Naive thymus-derived CD4-positive, alpha-beta T cell (primary cell): ENCODE measurements around the gene DCP2. TPM values are rescaled to one million over a fixed set of nuclear protein-coding genes. Genes with fewer than 3 reads are reported as not detected.

Experiments
- ATAC-seq: fragments of 150-1000 bp; cut with Tn5 transposase; 2 replicates; pipeline ENCODE4 v1.10.0; 2021; ENCODE audit warnings: mild to moderate bottlenecking, moderate library complexity
- CTCF ChIA-PET: fragments of 350-600 bp; sonication (Branson Sonifier 250); formaldehyde crosslinking; loops from one replicate; lab custom pipeline; 2021; ENCODE audit warnings: antibody characterized with exemption; lab: Charles Lee
- POLR2A ChIA-PET: fragments of 350-600 bp; sonication (Branson Sonifier 250); formaldehyde crosslinking; loops from one replicate; lab custom pipeline; 2021; ENCODE audit warnings: antibody characterized with exemption, inconsistent platforms; lab: Charles Lee
- DNase-seq, 9 donors: peaks; one replicate each; pipeline versions ENCODE4 v3.0.0 to v3.0.0-alpha.2; 2020 to 2022; ENCODE audit warnings: mixed read lengths in 1 of 9
- H3K27ac ChIP-seq: one replicate; pipeline ENCODE4 v1.7.0; 2013; ENCODE audit warnings: mild to moderate bottlenecking, low read depth, low read length, moderate library complexity
- H3K27me3 ChIP-seq, 2 donors: one replicate each; pipeline ENCODE4 v1.7.0; 2013; ENCODE audit warnings: low read length in 2 of 2, mild to moderate bottlenecking in 2 of 2, moderate library complexity in 2 of 2; ENCODE audit not compliant: control insufficient read depth in 2 of 2, insufficient read depth in 2 of 2
- H3K36me3 ChIP-seq, 3 experiments: 1 replicate in 2 of 3; 2 replicates in 1 of 3; pipeline ENCODE4 v1.7.0; 2013; ENCODE audit warnings: low read length in 3 of 3, mild to moderate bottlenecking in 3 of 3, moderate library complexity in 1 of 3; ENCODE audit not compliant: insufficient read depth in 3 of 3, control insufficient read depth in 2 of 3
- H3K4me1 ChIP-seq, 2 donors: one replicate each; pipeline ENCODE4 v1.7.0; 2013; ENCODE audit warnings: low read length in 2 of 2, mild to moderate bottlenecking in 2 of 2, moderate library complexity in 1 of 2; ENCODE audit not compliant: control insufficient read depth in 2 of 2, insufficient read depth in 2 of 2
- H3K4me3 ChIP-seq: 2 replicates; pipeline ENCODE4 v1.7.0; 2013; ENCODE audit warnings: mild to moderate bottlenecking, low read length
- H3K9me3 ChIP-seq, 3 experiments: 1 replicate in 2 of 3; 2 replicates in 1 of 3; pipeline ENCODE4 v1.7.0; 2013; ENCODE audit warnings: low read length in 3 of 3; ENCODE audit not compliant: control insufficient read depth in 2 of 3
- H3K27ac Mint-ChIP-seq, 9 donors: one replicate each; pipeline ENCODE4 v1.8.0; 2020 to 2022; ENCODE audit warnings: mixed read lengths in 9 of 9, mild to moderate bottlenecking in 8 of 9, moderate library complexity in 5 of 9, inconsistent platforms in 2 of 9
- H3K27me3 Mint-ChIP-seq, 5 donors: one replicate each; pipeline ENCODE4 v1.8.0; 2021 to 2022; ENCODE audit warnings: mixed read lengths in 5 of 5, mild to moderate bottlenecking in 1 of 5
- H3K36me3 Mint-ChIP-seq, 5 donors: one replicate each; pipeline ENCODE4 v1.8.0; 2020 to 2022; ENCODE audit warnings: mixed read lengths in 5 of 5, mild to moderate bottlenecking in 3 of 5, inconsistent platforms in 1 of 5
- H3K4me1 Mint-ChIP-seq, 7 donors: one replicate each; pipeline ENCODE4 v1.8.0; 2020 to 2022; ENCODE audit warnings: mixed read lengths in 7 of 7, mild to moderate bottlenecking in 3 of 7, inconsistent platforms in 1 of 7
- H3K4me3 Mint-ChIP-seq, 10 donors: one replicate each; pipeline ENCODE4 v1.8.0; 2020 to 2022; ENCODE audit warnings: mild to moderate bottlenecking in 10 of 10, mixed read lengths in 10 of 10, moderate library complexity in 6 of 10, inconsistent platforms in 2 of 10
- H3K9me3 Mint-ChIP-seq, 11 donors: one replicate each; pipeline ENCODE4 v1.8.0; 2020 to 2022; ENCODE audit warnings: mixed read lengths in 11 of 11, mild to moderate bottlenecking in 4 of 11, inconsistent platforms in 1 of 11, moderate library complexity in 1 of 11
- intact Hi-C, 2 donors: fragments of 100-400 bp; cut with micrococcal nuclease; formaldehyde crosslinking; loops; one replicate each; pipeline ENCODE4 v1.15.1; 2023
- polyA plus RNA-seq, 2 donors: library from polyadenylated mRNA; unstranded; fragments of 300-500 nt; fragmentation: Illumina TruSeq; gene quantifications; one replicate each; pipeline ENCODE4 v1.2.3, GENCODE V29; 2021
- total RNA-seq, 6 experiments: library from RNA in 5 of 6; stranded (reverse) in 5 of 6; gene quantifications; 1 replicate in 5 of 6; 2 replicates in 1 of 6; pipeline ENCODE4 v1.2.3 and lab custom pipeline; 2021 to 2026

The DCP2 gene
- total and polyA plus RNA-seq, 7 experiments from 2014 or later: 50.7 to 101 (median 65.0) TPM

DNA sequence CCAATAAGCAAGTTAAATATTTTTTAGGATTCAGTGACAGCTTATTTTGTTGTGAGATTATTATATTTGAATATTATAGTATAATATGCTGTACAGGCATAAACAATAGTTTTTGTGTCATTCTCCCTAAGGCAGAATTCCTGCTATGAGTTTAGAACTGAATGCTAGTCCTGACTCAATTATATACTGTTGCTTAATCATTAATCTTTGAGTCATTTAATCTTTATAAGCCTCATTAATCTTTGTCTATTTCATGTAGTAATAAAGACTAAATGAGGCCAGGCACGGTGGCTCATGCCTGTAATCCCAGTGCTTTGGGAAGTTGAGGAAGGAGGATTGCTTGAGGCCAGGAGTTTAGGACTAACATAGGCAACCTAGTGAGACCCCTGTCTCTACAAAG is 3.6 kb upstream of the DCP2 start:
- ATAC-seq: no peak
- no peaks in the 10 kb centered on the region for H3K27me3 Mint-ChIP-seq
- ChIA-PET CTCF (no interaction called here), POLR2A (no interaction called here)
- no peaks in the 10 kb centered on the region for H3K9me3 ChIP-seq
- H3K4me1 ChIP-seq: peaks cover 0 to 8% of the 10 kb centered on the region in 2 donors
- H3K36me3 Mint-ChIP-seq: peaks cover 0 to 3% (median 0%) of the 10 kb centered on the region in 5 donors
- no peak overlapping the region for H3K27ac ChIP-seq
- no peak for DNase-seq
- no peak overlapping the region for H3K4me3 ChIP-seq
- H3K4me3 Mint-ChIP-seq: no peak overlapping the region
- intact Hi-C loops: no loop called here
- peaks cover 0 to 8% (median 0%) of the 10 kb centered on the region in 3 experiments for H3K36me3 ChIP-seq
- H3K9me3 Mint-ChIP-seq: no peaks in the 10 kb centered on the region
- peaks cover 11 to 22% (median 18%) of the 10 kb centered on the region in 7 donors for H3K4me1 Mint-ChIP-seq
- no peak overlapping the region for H3K27ac Mint-ChIP-seq
- H3K27me3 ChIP-seq: no peaks in the 10 kb centered on the region

DNA sequence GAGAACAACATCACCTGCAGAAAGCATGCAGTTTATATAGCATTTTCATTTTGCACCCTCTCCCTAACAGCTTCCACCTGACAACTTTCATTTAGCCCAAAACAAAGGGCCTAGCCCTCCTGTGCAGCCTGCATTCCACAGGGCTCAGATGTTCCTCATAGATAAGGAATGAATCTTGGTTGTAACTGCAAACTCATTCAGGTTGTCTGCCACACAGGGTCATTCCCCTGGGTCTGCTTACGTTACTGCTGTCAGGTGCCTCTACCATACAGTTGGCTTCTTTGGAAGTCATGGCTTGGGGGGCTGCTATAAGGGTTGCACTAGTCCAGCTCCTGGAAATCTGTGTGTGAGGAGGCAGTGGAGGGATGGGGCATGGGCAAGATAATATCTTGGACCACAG is 2.7 kb upstream of the DCP2 start:
- DNase-seq (no peak), ATAC-seq (no peak)
- CTCF ChIA-PET: interaction anchor here (1.9 kb wide), 1 partner anchor 9 kb away, joined by 5 read pairs; no protein-coding TSS in a partner anchor
- no peak overlapping the region for H3K4me3 Mint-ChIP-seq
- H3K9me3 Mint-ChIP-seq: no peaks in the 10 kb centered on the region
- POLR2A ChIA-PET: interaction anchor here (1.4 kb wide), 1 partner anchor 42 kb away, joined by 3 read pairs; no protein-coding TSS in a partner anchor
- H3K36me3 Mint-ChIP-seq: peaks cover 0 to 7% (median 0%) of the 10 kb centered on the region in 5 donors
- no peak overlapping the region for H3K4me3 ChIP-seq
- H3K36me3 ChIP-seq: peaks cover 0 to 8% (median 0%) of the 10 kb centered on the region in 3 experiments
- H3K27ac ChIP-seq: no peak overlapping the region
- H3K4me1 ChIP-seq: peaks cover 7 to 17% of the 10 kb centered on the region in 2 donors
- H3K9me3 ChIP-seq: no peaks in the 10 kb centered on the region
- no peak overlapping the region for H3K27ac Mint-ChIP-seq
- intact Hi-C loops: no loop called here
- H3K27me3 ChIP-seq: no peaks in the 10 kb centered on the region
- peaks cover 19 to 29% (median 27%) of the 10 kb centered on the region in 7 donors for H3K4me1 Mint-ChIP-seq
- H3K27me3 Mint-ChIP-seq: no peaks in the 10 kb centered on the region

DNA sequence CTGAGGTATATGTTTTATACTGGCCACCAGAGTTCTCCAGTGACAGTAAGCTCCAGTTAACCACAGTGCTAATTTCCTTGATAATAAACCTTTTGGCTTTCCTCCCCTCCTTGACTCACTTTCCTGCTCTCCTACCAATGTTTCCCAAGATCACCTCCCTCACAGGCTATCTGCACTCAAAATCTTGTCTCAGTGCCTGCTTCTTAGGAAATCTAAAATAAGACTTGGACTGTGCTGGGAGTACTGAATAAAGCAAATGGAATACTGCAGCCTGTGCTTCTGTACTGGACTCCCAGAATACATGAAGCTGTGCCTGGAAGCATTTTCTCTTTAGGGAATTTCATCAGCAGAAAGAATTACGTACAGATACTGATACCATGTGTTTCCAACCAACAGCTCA is 1.7 kb upstream of the DCP2 start:
- peak overlapping the region in 1 of 10 donors; percentile 94 for H3K4me3 Mint-ChIP-seq
- Histone ChIP-seq H3K4me3 (no peak overlapping the region), H3K27ac (no peak overlapping the region), H3K36me3 (peaks cover 0 to 8% (median 0%) of the 10 kb centered on the region in 3 experiments), H3K4me1 (peaks cover 7 to 21% of the 10 kb centered on the region in 2 donors), H3K27me3 (no peaks in the 10 kb centered on the region), H3K9me3 (no peaks in the 10 kb centered on the region)
- peak overlapping the region in 3 of 9 donors; percentile 89 to 98 (median 97) for H3K27ac Mint-ChIP-seq
- no peaks in the 10 kb centered on the region for H3K9me3 Mint-ChIP-seq
- ATAC-seq (no peak), DNase-seq (no peak)
- ChIA-PET POLR2A (interaction anchor here (1.3 to 2.5 kb wide), 5 partner anchors 11 to 55 kb away, joined by 3 to 29 read pairs (median 6); partner anchors contain the start of gene REEP5), CTCF (interaction anchor here (0.6 to 1.9 kb wide), 3 partner anchors 10 to 810 kb away, joined by 3 to 5 read pairs (median 5); no protein-coding TSS in a partner anchor)
- H3K4me1 Mint-ChIP-seq: peaks cover 27 to 37% (median 34%) of the 10 kb centered on the region in 7 donors
- no peaks in the 10 kb centered on the region for H3K27me3 Mint-ChIP-seq
- H3K36me3 Mint-ChIP-seq: peaks cover 0 to 7% (median 0%) of the 10 kb centered on the region in 5 donors
- intact Hi-C loops: loop anchor here (5.0 kb wide), 5 partner anchors 98 to 1463 kb away; partner anchors contain the start of genes EPB41L4A (in 1 of the 2), NREP (in 1 of the 2), STARD4 (in 1 of the 2) and YTHDC2 (in 1 of the 2)

DNA sequence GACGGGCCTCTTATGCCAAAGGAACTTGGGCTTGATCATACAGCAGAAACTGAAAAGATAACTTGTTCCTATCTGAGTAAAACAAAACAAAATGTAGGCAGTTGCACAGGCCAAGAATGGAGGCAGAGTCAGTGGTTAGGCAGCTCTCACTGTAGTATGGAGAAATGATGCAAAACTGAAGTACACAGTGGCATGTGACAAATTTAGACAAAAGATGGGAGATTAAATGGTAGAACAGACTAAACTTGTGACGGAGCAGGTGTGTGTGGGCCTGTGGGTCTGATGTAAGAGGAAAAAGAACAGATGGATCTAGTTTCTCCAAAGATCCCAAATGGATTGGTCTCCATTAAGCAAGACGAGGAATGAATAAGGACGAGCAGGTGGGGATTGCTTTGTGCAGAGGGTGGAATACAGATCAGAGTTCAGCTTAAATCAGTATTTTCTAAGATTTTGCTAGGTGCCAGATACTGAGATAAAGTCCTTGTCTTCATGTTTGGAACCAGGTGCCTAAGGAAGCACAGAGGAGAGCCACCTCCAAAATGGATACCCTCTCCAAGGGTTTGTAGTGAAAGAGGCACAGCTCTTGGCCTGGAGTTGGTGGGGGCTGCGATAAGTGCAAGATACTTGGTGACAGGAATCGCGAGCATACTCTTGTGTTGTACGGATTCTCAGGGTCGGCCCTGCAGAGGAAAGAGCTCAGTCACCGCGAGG is 722 bp upstream of the DCP2 start:
- H3K27ac ChIP-seq: peak overlapping the region; percentile 83
- Mint-ChIP-seq H3K27ac (peak overlapping the region; percentile 89 to 98 (median 95)), H3K36me3 (peaks cover 0 to 7% (median 0%) of the 10 kb centered on the region in 5 donors), H3K4me1 (peaks cover 34 to 47% (median 44%) of the 10 kb centered on the region in 7 donors), H3K9me3 (no peaks in the 10 kb centered on the region), H3K4me3 (peak overlapping the region; percentile 88 to 99 (median 98)), H3K27me3 (no peaks in the 10 kb centered on the region)
- no peaks in the 10 kb centered on the region for H3K27me3 ChIP-seq
- H3K4me3 ChIP-seq: peak overlapping the region; percentile 75
- DNase-seq (no peak), ATAC-seq (no peak)
- peaks cover 7 to 21% of the 10 kb centered on the region in 2 donors for H3K4me1 ChIP-seq
- intact Hi-C loops: loop anchor here (1.0 to 5.0 kb wide), 12 partner anchors 12 to 1464 kb away; partner anchors contain the start of genes REEP5 (in 2 of the 2), SRP19 (in 2 of the 2), YTHDC2 (in 2 of the 2) and EPB41L4A (in 1 of the 2)
- POLR2A ChIA-PET: interaction anchor here (0.6 to 2.5 kb wide), 29 partner anchors 8 to 1747 kb away, joined by 3 to 29 read pairs (median 6); partner anchors contain the start of genes REEP5, SRP19 and YTHDC2
- peaks cover 0 to 8% (median 0%) of the 10 kb centered on the region in 3 experiments for H3K36me3 ChIP-seq
- no peaks in the 10 kb centered on the region for H3K9me3 ChIP-seq
- CTCF ChIA-PET: interaction anchor here (0.5 to 1.9 kb wide), 7 partner anchors 9 to 128 kb away, joined by 3 to 7 read pairs (median 3); no protein-coding TSS in a partner anchor

DNA sequence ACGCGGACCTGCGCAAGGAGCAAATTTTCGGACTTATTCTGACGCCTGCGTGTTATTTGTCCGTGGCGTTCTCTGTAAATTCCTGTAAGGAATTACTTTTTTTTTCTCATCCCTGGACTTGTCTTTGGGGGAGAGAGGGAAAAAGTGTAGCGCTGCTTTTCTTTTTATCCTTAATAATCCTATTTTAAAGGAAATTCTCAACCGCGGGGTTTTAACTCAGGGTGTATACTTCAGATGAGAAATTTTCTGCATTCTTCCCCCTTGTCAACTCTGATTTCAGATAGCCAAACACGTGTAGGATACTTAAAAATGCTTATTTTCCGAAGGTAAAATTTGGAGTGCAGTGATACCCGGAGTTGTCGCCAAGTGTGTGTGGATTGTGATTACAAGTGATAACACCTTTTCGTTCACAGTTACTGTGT is 853 bp downstream of the DCP2 start:
- peak in 3 of 9 donors; percentile 7 to 18 (median 15) for DNase-seq
- POLR2A ChIA-PET: no interaction called here
- H3K27ac Mint-ChIP-seq: peak overlapping the region; percentile 89 to 98 (median 95)

DNA sequence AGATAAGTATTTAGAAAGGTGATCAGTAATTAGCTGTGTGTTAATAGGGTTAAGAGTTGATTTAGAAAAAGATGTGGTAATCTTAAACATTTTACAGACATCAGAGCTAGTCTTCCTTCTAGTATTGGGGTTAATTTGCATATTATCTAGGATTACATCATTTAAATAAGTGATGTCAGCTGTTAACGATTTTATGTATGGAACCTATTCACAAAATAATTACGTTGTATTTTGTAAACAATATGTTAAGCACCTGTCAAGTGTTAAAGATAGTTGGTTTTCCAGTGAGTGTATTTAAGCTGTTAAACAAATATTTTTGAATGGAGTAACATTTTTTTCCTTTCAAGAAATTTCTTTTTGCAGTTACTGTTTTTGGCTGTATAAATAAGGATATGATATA is 2.2 kb downstream of the DCP2 start:
- DNase-seq (no peak), ATAC-seq (no peak)
- H3K4me1 Mint-ChIP-seq: peaks cover 44 to 76% (median 71%) of the 10 kb centered on the region in 7 donors
- Histone ChIP-seq H3K36me3 (peaks cover 0 to 8% (median 0%) of the 10 kb centered on the region in 3 experiments), H3K27ac (no peak overlapping the region), H3K27me3 (no peaks in the 10 kb centered on the region), H3K9me3 (no peaks in the 10 kb centered on the region), H3K4me1 (peaks cover 7 to 24% of the 10 kb centered on the region in 2 donors), H3K4me3 (no peak overlapping the region)
- peak overlapping the region; percentile 59 to 99 (median 97) for H3K4me3 Mint-ChIP-seq
- ChIA-PET POLR2A (interaction anchor here (0.6 to 1.3 kb wide), 6 partner anchors 9 to 1467 kb away, joined by 3 to 5 read pairs (median 4); partner anchors contain the start of genes REEP5, SRP19 and STARD4), CTCF (interaction anchor here (0.6 to 0.8 kb wide), 2 partner anchors 10 to 18 kb away, joined by 3 to 4 read pairs; no protein-coding TSS in a partner anchor)
- H3K27ac Mint-ChIP-seq: peak overlapping the region in 3 of 9 donors; percentile 14 to 98 (median 59)
- peaks cover 0 to 21% (median 19%) of the 10 kb centered on the region in 5 donors for H3K36me3 Mint-ChIP-seq
- intact Hi-C loops: loop anchor here (5.0 kb wide), 5 partner anchors 102 to 1467 kb away; partner anchors contain the start of genes EPB41L4A (in 1 of the 2), NREP (in 1 of the 2), STARD4 (in 1 of the 2) and YTHDC2 (in 1 of the 2)
- H3K27me3 Mint-ChIP-seq: no peaks in the 10 kb centered on the region
- no peaks in the 10 kb centered on the region for H3K9me3 Mint-ChIP-seq

More for the DNA sequence above, 853 bp downstream of the DCP2 start:
- Histone ChIP-seq H3K27me3 (no peaks in the 10 kb centered on the region), H3K4me1 (peaks cover 7 to 21% of the 10 kb centered on the region in 2 donors), H3K27ac (peak overlapping the region; percentile 83), H3K9me3 (no peaks in the 10 kb centered on the region), H3K36me3 (peaks cover 0 to 8% (median 0%) of the 10 kb centered on the region in 3 experiments), H3K4me3 (peak overlapping the region; percentile 75)
- Mint-ChIP-seq H3K4me1 (peaks cover 40 to 62% (median 57%) of the 10 kb centered on the region in 7 donors), H3K9me3 (no peaks in the 10 kb centered on the region), H3K27me3 (no peaks in the 10 kb centered on the region), H3K4me3 (peak overlapping the region; percentile 88 to 99 (median 98)), H3K36me3 (peaks cover 0 to 12% (median 6%) of the 10 kb centered on the region in 5 donors)
- no peak for ATAC-seq
- CTCF ChIA-PET: no interaction called here
- intact Hi-C loops: loop anchor here (1.0 to 5.0 kb wide), 7 partner anchors 45 to 1465 kb away; partner anchors contain the start of genes EPB41L4A (in 1 of the 2), NREP (in 1 of the 2), STARD4 (in 1 of the 2) and YTHDC2 (in 1 of the 2)
